DOHH2 (cell line): ENCODE results near the gene POLA1.

ENCODE experiments used
- H3F3A ChIP-seq: fragments of 200-600 bp; sonication (generic), shearing (Covaris generic); 2 replicates; pipeline ENCODE4 v1.6.0; 2016; ENCODE audit warnings: antibody characterized with exemption, mild to moderate bottlenecking; ENCODE audit not compliant: control insufficient read depth, insufficient read depth
- H3K27ac ChIP-seq: fragments of 200-600 bp; sonication (generic); 2 replicates; pipeline ENCODE4 v1.5.1; 2014; ENCODE audit warnings: low read depth, mild to moderate bottlenecking, low read length, moderate library complexity
- H3K27me3 ChIP-seq: fragments of 200-600 bp; sonication (generic); 2 replicates; pipeline ENCODE4 v1.6.1; 2014; ENCODE audit warnings: mild to moderate bottlenecking, low read length, mixed read lengths; ENCODE audit not compliant: control insufficient read depth
- H3K36me3 ChIP-seq: fragments of 200-600 bp; sonication (generic); 2 replicates; pipeline ENCODE4 v1.6.1; 2014; ENCODE audit warnings: mild to moderate bottlenecking, low read length, moderate library complexity, mixed read lengths; ENCODE audit not compliant: control insufficient read depth
- H3K4me1 ChIP-seq: fragments of 200-600 bp; sonication (generic); 2 replicates; pipeline ENCODE4 v1.6.1; 2014; ENCODE audit warnings: mild to moderate bottlenecking, low read length, mixed read lengths; ENCODE audit not compliant: control insufficient read depth
- H3K4me2 ChIP-seq: fragments of 200-600 bp; sonication (generic); 2 replicates; pipeline ENCODE4 v1.6.0; 2014; ENCODE audit warnings: mild to moderate bottlenecking, low read length, moderate library complexity
- H3K4me3 ChIP-seq: fragments of 200-600 bp; sonication (generic); 2 replicates; pipeline ENCODE4 v1.5.1; 2014; ENCODE audit warnings: mild to moderate bottlenecking, low read length, mixed read lengths
- H3K79me2 ChIP-seq: fragments of 200-600 bp; sonication (generic); 2 replicates; pipeline ENCODE4 v1.6.1; 2014; ENCODE audit warnings: mild to moderate bottlenecking, low read length, mixed read lengths; ENCODE audit not compliant: control insufficient read depth
- H3K9me2 ChIP-seq: fragments of 200-600 bp; sonication (generic); replicated peaks from 2 replicates; pipeline ENCODE4 v1.6.1; 2014; ENCODE audit warnings: mild to moderate bottlenecking, low read length, mixed read lengths; ENCODE audit not compliant: control insufficient read depth
- H3K9me3 ChIP-seq: fragments of 200-600 bp; sonication (generic); 2 replicates; pipeline ENCODE4 v1.6.1; 2014; ENCODE audit warnings: antibody characterized with exemption, low read length, mixed read lengths; ENCODE audit not compliant: control insufficient read depth, insufficient read depth
- H4K20me1 ChIP-seq: fragments of 200-600 bp; sonication (generic); 2 replicates; pipeline ENCODE4 v1.6.0; 2014; ENCODE audit warnings: low read depth, mild to moderate bottlenecking, antibody characterized with exemption, low read length, moderate library complexity; ENCODE audit not compliant: control insufficient read depth, insufficient read depth
- EZH2phosphoT487 ChIP-seq: fragments of 200-600 bp; sonication (generic); IDR thresholded peaks from 2 replicates; pipeline ENCODE4 v1.6.1; 2017; ENCODE audit warnings: borderline replicate concordance, mild to moderate bottlenecking, antibody characterized with exemption, low read length, moderate library complexity, mixed read lengths
- TF ChIP-seq, protein P1 (sequence below): fragments of 200-600 bp; sonication (generic); IDR thresholded peaks from one replicate; pipeline ENCODE4 v1.5.1; 2014; ENCODE audit warnings: antibody characterized with exemption, mild to moderate bottlenecking, low read depth, low read length; ENCODE audit not compliant: poor library complexity, severe bottlenecking

The POLA1 gene

DNA sequence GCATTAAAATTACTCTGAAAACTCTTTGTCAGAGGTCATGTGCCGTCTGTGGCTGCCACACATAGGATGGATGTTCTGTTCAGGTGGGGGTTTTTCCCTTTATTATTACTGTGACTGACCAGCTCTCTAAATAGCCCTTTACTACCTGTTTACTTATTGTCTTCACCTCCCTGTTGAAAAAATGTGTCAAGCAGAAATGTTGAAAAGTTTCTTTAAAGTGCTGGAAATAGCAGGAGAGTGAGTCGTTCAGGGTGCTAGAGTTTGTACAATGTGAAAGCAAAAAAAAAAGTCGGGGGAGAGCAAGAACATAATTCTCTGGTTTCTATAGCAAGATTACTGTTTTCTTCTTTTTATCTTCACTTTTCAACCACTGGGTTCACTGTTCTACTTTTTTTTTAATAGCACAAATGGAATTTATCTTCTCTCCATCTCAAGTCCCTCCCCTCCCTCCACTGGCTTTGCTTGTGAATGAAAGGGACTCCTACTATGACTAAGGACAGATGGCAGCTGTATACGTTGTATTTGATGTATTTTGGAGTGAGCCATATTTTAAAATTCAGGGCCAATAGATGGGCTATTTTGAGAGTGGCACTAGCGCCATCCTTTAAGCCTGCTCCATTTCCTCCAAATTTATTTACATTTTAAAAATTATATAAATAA, 288.7 kb downstream of the POLA1 start:
- no peaks in the 10 kb centered on the region for H3K79me2 ChIP-seq
- no peaks in the 10 kb centered on the region for H3K9me2 ChIP-seq
- no peaks in the 10 kb centered on the region for H3K27me3 ChIP-seq
- TF ChIP-seq, protein P1, sequence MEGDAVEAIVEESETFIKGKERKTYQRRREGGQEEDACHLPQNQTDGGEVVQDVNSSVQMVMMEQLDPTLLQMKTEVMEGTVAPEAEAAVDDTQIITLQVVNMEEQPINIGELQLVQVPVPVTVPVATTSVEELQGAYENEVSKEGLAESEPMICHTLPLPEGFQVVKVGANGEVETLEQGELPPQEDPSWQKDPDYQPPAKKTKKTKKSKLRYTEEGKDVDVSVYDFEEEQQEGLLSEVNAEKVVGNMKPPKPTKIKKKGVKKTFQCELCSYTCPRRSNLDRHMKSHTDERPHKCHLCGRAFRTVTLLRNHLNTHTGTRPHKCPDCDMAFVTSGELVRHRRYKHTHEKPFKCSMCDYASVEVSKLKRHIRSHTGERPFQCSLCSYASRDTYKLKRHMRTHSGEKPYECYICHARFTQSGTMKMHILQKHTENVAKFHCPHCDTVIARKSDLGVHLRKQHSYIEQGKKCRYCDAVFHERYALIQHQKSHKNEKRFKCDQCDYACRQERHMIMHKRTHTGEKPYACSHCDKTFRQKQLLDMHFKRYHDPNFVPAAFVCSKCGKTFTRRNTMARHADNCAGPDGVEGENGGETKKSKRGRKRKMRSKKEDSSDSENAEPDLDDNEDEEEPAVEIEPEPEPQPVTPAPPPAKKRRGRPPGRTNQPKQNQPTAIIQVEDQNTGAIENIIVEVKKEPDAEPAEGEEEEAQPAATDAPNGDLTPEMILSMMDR, result no peak
- no peak for TF ChIP-seq EZH2phosphoT487
- no peak overlapping the region for H3K4me2 ChIP-seq
- H3F3A ChIP-seq, result no peaks in the 10 kb centered on the region
- H3K9me3 ChIP-seq, result no peaks in the 10 kb centered on the region
- H3K27ac ChIP-seq, result no peak overlapping the region
- no peaks in the 10 kb centered on the region for H4K20me1 ChIP-seq
- H3K4me1 ChIP-seq, result no peaks in the 10 kb centered on the region
- H3K36me3 ChIP-seq, result peaks cover 3% of the 10 kb centered on the region; the same call in 1 of the 2 replicates
- H3K4me3 ChIP-seq, result no peak overlapping the region

DNA sequence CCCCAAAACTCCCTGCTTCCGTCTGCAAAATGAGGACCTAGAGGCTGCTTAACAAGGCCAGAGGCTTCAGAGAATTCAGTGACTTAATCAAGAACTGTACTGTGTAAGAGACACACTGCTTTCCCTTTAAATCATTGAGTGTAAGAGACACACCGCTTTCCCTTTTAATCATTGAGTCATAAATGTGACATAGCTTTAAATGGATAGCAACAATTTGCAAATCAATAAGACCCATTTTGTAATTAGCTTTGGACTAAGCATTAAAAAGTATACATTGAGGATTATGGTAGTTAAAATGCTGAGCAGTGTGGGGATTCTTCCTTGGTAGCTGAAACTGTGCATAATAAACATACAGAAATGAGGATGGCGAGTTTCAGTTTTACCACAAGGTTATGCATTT, 290.2 kb downstream of the POLA1 start:
- Histone ChIP-seq H3K27ac (no peak overlapping the region), H3K4me1 (no peaks in the 10 kb centered on the region), H3F3A (no peaks in the 10 kb centered on the region), H4K20me1 (no peaks in the 10 kb centered on the region), H3K27me3 (no peaks in the 10 kb centered on the region), H3K9me2 (no peaks in the 10 kb centered on the region), H3K9me3 (no peaks in the 10 kb centered on the region), H3K4me2 (no peak overlapping the region), H3K36me3 (peaks cover 3% of the 10 kb centered on the region; the same call in 1 of the 2 replicates), H3K4me3 (no peak overlapping the region), H3K79me2 (no peaks in the 10 kb centered on the region)
- TF ChIP-seq, protein P1, result no peak
- no peak for TF ChIP-seq EZH2phosphoT487

DNA sequence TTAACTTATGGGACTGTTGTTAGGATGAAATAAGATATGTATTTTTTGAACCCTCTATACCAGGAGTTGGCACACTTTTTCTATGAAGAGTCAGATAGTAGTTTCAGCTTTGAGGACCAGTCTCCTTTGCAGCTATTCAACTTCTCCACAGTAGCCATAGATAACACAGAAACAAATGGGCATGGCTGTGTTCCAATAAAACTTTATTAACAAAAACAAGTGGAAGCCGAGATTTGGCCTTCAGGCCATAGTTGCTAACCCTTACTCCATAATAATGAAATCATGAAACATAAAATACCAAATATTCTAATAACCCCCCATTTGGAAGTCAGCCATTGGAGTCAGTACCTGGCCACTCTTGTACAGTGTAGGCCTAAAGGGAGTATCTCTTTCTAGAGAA, 291.4 kb downstream of the POLA1 start:
- no peaks in the 10 kb centered on the region for H3F3A ChIP-seq
- H3K79me2 ChIP-seq, result no peaks in the 10 kb centered on the region
- no peaks in the 10 kb centered on the region for H3K36me3 ChIP-seq
- H3K9me3 ChIP-seq, result no peaks in the 10 kb centered on the region
- no peak overlapping the region for H3K4me2 ChIP-seq
- no peaks in the 10 kb centered on the region for H3K4me1 ChIP-seq
- no peaks in the 10 kb centered on the region for H3K27me3 ChIP-seq
- H3K9me2 ChIP-seq, result no peaks in the 10 kb centered on the region
- no peak for TF ChIP-seq EZH2phosphoT487
- H4K20me1 ChIP-seq, result no peaks in the 10 kb centered on the region
- no peak overlapping the region for H3K4me3 ChIP-seq
- H3K27ac ChIP-seq, result no peak overlapping the region

DNA sequence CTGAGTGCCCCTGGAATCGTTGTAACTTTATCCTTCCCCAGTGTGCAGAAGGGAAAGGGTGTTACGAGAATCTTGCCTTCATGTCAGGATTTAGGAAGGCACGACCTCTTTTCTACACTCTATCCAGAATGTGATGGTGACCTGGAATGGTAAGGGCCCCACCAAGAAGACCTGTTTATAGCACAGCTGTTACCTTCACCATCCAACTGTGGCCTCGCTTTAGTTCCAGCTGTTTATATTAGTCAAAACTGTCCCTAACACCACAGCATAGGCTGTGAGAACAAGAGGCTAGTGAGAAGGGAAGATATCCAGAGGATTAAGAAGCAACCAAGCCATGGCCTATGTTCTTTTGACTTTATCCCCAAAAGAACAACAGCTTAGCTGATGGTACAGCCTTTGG, 294.0 kb downstream of the POLA1 start:
- Histone ChIP-seq H3F3A (no peaks in the 10 kb centered on the region), H3K4me3 (no peak overlapping the region), H3K36me3 (no peaks in the 10 kb centered on the region), H4K20me1 (no peaks in the 10 kb centered on the region), H3K4me2 (no peak overlapping the region), H3K27ac (no peak overlapping the region), H3K27me3 (no peaks in the 10 kb centered on the region), H3K9me2 (no peaks in the 10 kb centered on the region), H3K79me2 (no peaks in the 10 kb centered on the region), H3K9me3 (no peaks in the 10 kb centered on the region), H3K4me1 (no peaks in the 10 kb centered on the region)
- TF ChIP-seq, protein P1, result no peak
- TF ChIP-seq EZH2phosphoT487, result no peak
